Testis (tissue), 3 donors: Measurements from ENCODE around the gene DNAAF1. TPM values are rescaled to one million over a fixed set of nuclear protein-coding genes. Genes with fewer than 3 reads are reported as not detected.

Source experiments
- DNase-seq: peaks from one replicate; pipeline ENCODE4 v3.0.0-alpha.2; 2019
- H3K27ac ChIP-seq, 2 donors: fragments of 200-600 bp; sonication (generic); one replicate each; pipeline ENCODE4 v1.5.1; 2019
- H3K27me3 ChIP-seq: fragments of 200-600 bp; sonication (generic); one replicate; pipeline ENCODE4 v1.5.1; 2019
- H3K36me3 ChIP-seq: fragments of 200-600 bp; sonication (generic); one replicate; pipeline ENCODE4 v1.5.1; 2017; ENCODE audit warnings: low read depth; ENCODE audit errors: missing control alignments
- H3K4me1 ChIP-seq: fragments of 200-600 bp; sonication (generic); one replicate; pipeline ENCODE4 v1.5.1; 2019
- H3K4me3 ChIP-seq, 2 donors: fragments of 200-600 bp; sonication (generic); one replicate each; pipeline ENCODE4 v1.5.1; 2017 to 2019
- H3K9me3 ChIP-seq: fragments of 200-600 bp; sonication (generic); one replicate; pipeline ENCODE4 v1.5.1; 2017
- CTCF ChIP-seq, 3 experiments: fragments of 450-650 bp in 2 of 3; fragments of 200-600 bp in 1 of 3; sonication (generic) in 1 of 3; IDR thresholded peaks; one replicate each; pipeline ENCODE4 v1.5.1; 2016 to 2019; ENCODE audit warnings: antibody characterized with exemption in 3 of 3, mild to moderate bottlenecking in 2 of 3, moderate library complexity in 1 of 3
- POLR2A ChIP-seq: fragments of 450-650 bp; IDR thresholded peaks from one replicate; pipeline ENCODE4 v1.6.1; 2017; ENCODE audit warnings: antibody characterized with exemption, mild to moderate bottlenecking, moderate library complexity
- WGBS, 2 donors: methylation state at CpG; one replicate each; pipeline ENCODE4 v1.1.5; 2018; 5-methylcytosine and 5-hydroxymethylcytosine counted together
- intact Hi-C: fragments of 100-400 bp; cut with DNase I; formaldehyde crosslinking; loops from one replicate; pipeline ENCODE4 v1.15.1; 2023; ENCODE audit warnings: low total_unique reads
- polyA plus RNA-seq: library from polyadenylated mRNA; stranded (reverse); fragments of 350-450 nt; fragmentation: Illumina TruSeq; extraction: RNeasy Lipid Tissue Mini Kit (QIAGEN cat#74804); gene quantifications from one replicate; pipeline ENCODE4 v1.2.3, GENCODE V29; 2014; ENCODE audit warnings: low read depth, low replicate concordance; ENCODE audit not compliant: insufficient read depth
- total RNA-seq, 2 donors: library from RNA; depleted of rRNA; stranded (reverse); fragments of >200 nt; gene quantifications; one replicate each; pipeline ENCODE4 v1.2.3, GENCODE V29; 2016

Gene DNAAF1
- total and polyA plus RNA-seq, 3 donors from 2014 or later = 50.9 to 161 (median 89.4) TPM

GRCh38 chr16:84226026-84226425, 80.9 kb downstream of the DNAAF1 start:
- WGBS, 2 donors = 74 to 84% methylated on average over 8 of the region's 8 CpGs
- intact Hi-C loops = no loop called here

More at GRCh38 chr16:84226026-84226425, 80.9 kb downstream of the DNAAF1 start:
- Histone ChIP-seq H3K4me1 (peaks cover 11% of the 10 kb centered on the region), H3K9me3 (no peaks in the 10 kb centered on the region), H3K27ac (no peak overlapping the region), H3K36me3 (no peaks in the 10 kb centered on the region), H3K4me3 (no peak overlapping the region), H3K27me3 (no peaks in the 10 kb centered on the region)
- no peak for TF ChIP-seq POLR2A
- TF ChIP-seq CTCF (IDR thresholded peaks at IDR 0.05) = no peak
- no peak for DNase-seq

Other genes starting within 250 kb of the DNAAF1 start
- 10 to 100 TPM; 15.1 to 22.1 TPM for gene MLYCD, start 246.2 kb upstream of the DNAAF1 start, total RNA-seq
- gene MLYCD, start 246.2 kb upstream of the DNAAF1 start, polyA plus RNA-seq = 4.5 TPM
- 10 to 100 TPM; 12.3 to 13.5 TPM for gene OSGIN1, start 192.1 kb upstream of the DNAAF1 start, total RNA-seq
- 18.5 TPM for gene OSGIN1, start 192.1 kb upstream of the DNAAF1 start, polyA plus RNA-seq
- 10 to 100 TPM in 1 of 2 donors, 1 to 10 TPM in 1; 9.5 to 13.9 TPM for gene NECAB2, start 177.1 kb upstream of the DNAAF1 start, total RNA-seq
- gene NECAB2, start 177.1 kb upstream of the DNAAF1 start, polyA plus RNA-seq = 12.9 TPM
- gene SLC38A8, start 102.5 kb upstream of the DNAAF1 start, total RNA-seq = under 1 TPM; 0.39 to 0.43 TPM
- 0.33 TPM for gene SLC38A8, start 102.5 kb upstream of the DNAAF1 start, polyA plus RNA-seq
- gene MBTPS1, start 28.4 kb upstream of the DNAAF1 start, total RNA-seq = 100 to 1,000 TPM; 104 to 122 TPM
- gene MBTPS1, start 28.4 kb upstream of the DNAAF1 start, polyA plus RNA-seq = 59.0 TPM
- gene HSDL1, start 131 bp upstream of the DNAAF1 start, total RNA-seq = 10 to 100 TPM; 31.3 to 37.9 TPM
- gene HSDL1, start 131 bp upstream of the DNAAF1 start, polyA plus RNA-seq = 29.0 TPM
- 100 to 1,000 TPM; 101 TPM for gene TAF1C, start 41.7 kb downstream of the DNAAF1 start, total RNA-seq
- gene TAF1C, start 41.7 kb downstream of the DNAAF1 start, polyA plus RNA-seq = 42.1 TPM
- 100 to 1,000 TPM in 1 of 2 donors, 10 to 100 TPM in 1; 98.4 to 133 TPM for gene ADAD2, start 45.8 kb downstream of the DNAAF1 start, total RNA-seq
- gene ADAD2, start 45.8 kb downstream of the DNAAF1 start, polyA plus RNA-seq = 174 TPM
- under 1 TPM; 0.06 to 0.08 TPM for gene KCNG4, start 94.7 kb downstream of the DNAAF1 start, total RNA-seq
- gene KCNG4, start 94.7 kb downstream of the DNAAF1 start, polyA plus RNA-seq = not detected
- 10 to 100 TPM; 18.9 to 23.5 TPM for gene WFDC1, start 149.6 kb downstream of the DNAAF1 start, total RNA-seq
- 16.4 TPM for gene WFDC1, start 149.6 kb downstream of the DNAAF1 start, polyA plus RNA-seq
- 1 to 10 TPM; 1.1 to 3.0 TPM for gene ATP2C2, start 223.2 kb downstream of the DNAAF1 start, total RNA-seq
- 5.8 TPM for gene ATP2C2, start 223.2 kb downstream of the DNAAF1 start, polyA plus RNA-seq